ENCODE data around the gene CFAP20DC.

GRCh38 chr3:58880182-58880581 lies 169.6 kb downstream of the CFAP20DC start:
- TF ChIP-seq POLR2A (IDR thresholded peaks at IDR 0.05; ENCODE audit: low read depth, low read length) = no peak
- TF ChIP-seq POLR2AphosphoS5 (IDR thresholded peaks at IDR 0.05; ENCODE audit: low read depth, low read length) = no peak
- TF ChIP-seq POU2F2 (IDR thresholded peaks at IDR 0.05; ENCODE audit: low read depth, low read length) = no peak
